IPS DF 6.9 (cell line): ENCODE measurements around the gene STXBP1.

Experiments used
- DNase-seq: peaks from one replicate; pipeline ENCODE4 v3.0.0-alpha.2; 2013; ENCODE audit warnings: low read depth, low spot score
- H3K27ac ChIP-seq: one replicate; pipeline ENCODE4 v1.5.1; 2013; ENCODE audit warnings: low read length, control low read depth
- H3K27me3 ChIP-seq: 2 replicates; pipeline ENCODE4 v1.6.1; 2013; ENCODE audit warnings: mild to moderate bottlenecking, low read length; ENCODE audit not compliant: control insufficient read depth, insufficient read depth
- H3K36me3 ChIP-seq: 2 replicates; pipeline ENCODE4 v1.6.1; 2013; ENCODE audit warnings: low read length; ENCODE audit not compliant: control insufficient read depth, insufficient read depth
- H3K4me1 ChIP-seq: 2 replicates; pipeline ENCODE4 v1.6.1; 2013; ENCODE audit warnings: low read length; ENCODE audit not compliant: control insufficient read depth, insufficient read depth
- H3K4me3 ChIP-seq: 2 replicates; pipeline ENCODE4 v1.5.1; 2013; ENCODE audit warnings: mild to moderate bottlenecking, low read length
- H3K9me3 ChIP-seq: 2 replicates; pipeline ENCODE4 v1.6.1; 2013; ENCODE audit warnings: low read length, inconsistent platforms; ENCODE audit not compliant: control insufficient read depth, insufficient read depth
- WGBS: extraction: QIAGEN DNeasy Blood & Tissue Kit; methylation state at CpG from one replicate; pipeline ENCODE4 v1.1.7; 2013; ENCODE audit warnings: mixed read lengths, missing lambda C conversion rate; ENCODE audit not compliant: insufficient read length, insufficient coverage; 5-methylcytosine and 5-hydroxymethylcytosine counted together

Gene STXBP1

DNA sequence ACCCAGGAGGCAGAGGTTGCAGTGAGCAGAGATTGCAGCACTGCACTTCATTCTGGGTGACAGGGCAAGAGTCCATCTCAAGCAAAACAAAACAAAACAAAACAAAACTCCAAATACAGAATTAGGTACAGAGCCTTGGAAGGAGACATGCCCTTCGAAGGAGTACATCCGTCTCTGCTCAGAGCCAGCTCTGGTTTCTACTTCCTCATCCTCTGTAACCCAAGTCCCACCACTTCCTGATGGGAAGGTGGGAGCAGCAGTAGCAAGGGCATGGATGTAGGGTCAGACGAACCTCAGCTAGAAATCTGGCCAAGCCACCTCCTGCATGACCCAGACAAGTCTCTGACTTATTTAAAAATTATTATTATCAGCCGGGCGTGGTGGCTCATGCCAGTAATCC, 16.5 kb upstream of the STXBP1 start:
- H3K27me3 ChIP-seq = no peaks in the 10 kb centered on the region
- no peaks in the 10 kb centered on the region for H3K36me3 ChIP-seq
- H3K27ac ChIP-seq = no peak overlapping the region
- H3K4me3 ChIP-seq = no peak overlapping the region
- H3K4me1 ChIP-seq = no peaks in the 10 kb centered on the region
- no peak for DNase-seq
- H3K9me3 ChIP-seq = no peaks in the 10 kb centered on the region
- no CpG with 5 or more reads among the region's 5 CpGs for whole genome bisulfite sequencing

DNA sequence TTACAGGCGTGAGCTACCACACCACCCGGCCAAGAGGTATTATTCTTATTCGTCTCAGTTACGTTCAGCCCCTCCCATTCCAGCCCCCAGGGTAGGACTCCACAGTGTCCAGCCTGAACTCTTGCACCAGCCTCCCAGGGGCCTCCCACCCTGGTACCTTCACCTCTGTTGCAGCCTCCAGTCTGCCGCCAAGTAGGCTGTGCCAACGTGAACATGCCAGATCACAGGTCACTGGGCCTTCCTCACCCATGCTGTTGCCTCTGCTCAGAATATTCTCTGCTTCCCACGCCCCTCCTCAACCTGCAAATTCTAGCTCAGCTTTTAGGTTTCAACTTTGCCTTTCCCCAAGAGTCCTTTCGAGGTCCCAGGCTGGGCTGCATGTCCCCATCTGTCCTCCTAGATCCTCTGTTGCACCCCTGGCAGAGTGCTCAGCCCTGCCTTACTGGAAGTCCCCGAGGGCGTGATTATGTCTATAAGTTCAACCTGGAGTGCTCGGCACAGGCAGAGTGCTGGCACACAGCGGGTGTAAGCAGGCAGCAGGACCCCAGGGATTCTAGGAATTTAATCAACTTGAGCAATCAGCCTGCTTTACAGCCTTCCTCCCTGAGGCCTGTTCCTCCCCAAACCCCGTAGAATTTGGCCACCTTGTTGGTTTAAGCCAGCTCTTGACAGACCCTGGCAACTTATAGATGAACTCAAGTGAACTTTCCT, 13.1 kb upstream of the STXBP1 start:
- Histone ChIP-seq H3K36me3 (no peaks in the 10 kb centered on the region), H3K4me3 (no peak overlapping the region; the same call in 1 of the 2 replicates), H3K27ac (no peak overlapping the region), H3K4me1 (no peaks in the 10 kb centered on the region), H3K27me3 (no peaks in the 10 kb centered on the region), H3K9me3 (no peaks in the 10 kb centered on the region)
- no peak for DNase-seq
- WGBS = no CpG with 5 or more reads among the region's 13 CpGs

DNA sequence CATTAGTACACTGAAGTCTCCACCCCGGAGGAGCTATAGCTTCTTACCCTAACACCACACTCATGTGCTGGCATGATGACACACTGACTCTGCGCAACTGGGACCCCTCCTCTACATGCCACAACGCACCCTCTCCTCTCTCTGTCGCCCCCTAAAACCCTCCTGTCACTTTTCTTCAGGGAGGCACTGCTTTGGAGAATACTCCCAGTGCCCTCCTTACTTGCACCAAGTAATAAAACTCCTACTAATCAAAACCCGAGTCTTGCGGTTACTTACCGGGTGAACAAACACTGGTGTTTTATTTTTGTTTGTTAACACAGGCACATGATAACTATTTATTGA, 12.6 kb upstream of the STXBP1 start:
- no CpG with 5 or more reads among the region's 7 CpGs for WGBS
- Histone ChIP-seq H3K9me3 (no peaks in the 10 kb centered on the region), H3K27me3 (no peaks in the 10 kb centered on the region), H3K27ac (no peak overlapping the region), H3K36me3 (no peaks in the 10 kb centered on the region), H3K4me3 (no peak overlapping the region), H3K4me1 (no peaks in the 10 kb centered on the region)
- no peak for DNase-seq

DNA sequence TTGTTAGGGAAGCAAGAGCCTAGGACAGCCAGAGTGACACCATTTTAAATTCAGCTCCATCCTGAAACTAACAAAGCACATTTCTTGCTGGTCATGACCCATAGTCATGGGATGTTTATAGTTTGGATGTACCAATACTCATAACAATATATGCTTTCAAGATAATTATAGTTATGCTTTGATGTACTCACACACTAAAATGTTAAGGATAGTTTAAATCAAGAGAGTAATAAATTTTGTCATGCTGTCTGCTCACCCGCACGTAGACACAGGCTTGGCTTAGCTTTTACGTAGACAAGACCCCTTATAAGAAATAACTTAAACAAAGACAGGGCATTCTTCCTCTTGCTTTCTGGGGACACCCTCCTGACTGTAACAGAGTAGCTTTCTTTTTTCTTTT, 8.9 kb upstream of the STXBP1 start:
- Histone ChIP-seq H3K36me3 (no peaks in the 10 kb centered on the region), H3K27me3 (no peaks in the 10 kb centered on the region), H3K27ac (no peak overlapping the region), H3K4me3 (no peak overlapping the region), H3K4me1 (no peaks in the 10 kb centered on the region), H3K9me3 (no peaks in the 10 kb centered on the region)
- DNase-seq = no peak
- no CpG with 5 or more reads among the region's 3 CpGs for WGBS

- no peak for DNase-seq
- Histone ChIP-seq H3K36me3 (no peaks in the 10 kb centered on the region), H3K4me3 (no peak overlapping the region), H3K9me3 (no peaks in the 10 kb centered on the region), H3K27me3 (no peaks in the 10 kb centered on the region), H3K4me1 (no peaks in the 10 kb centered on the region), H3K27ac (no peak overlapping the region)
- WGBS = no CpG with 5 or more reads among the region's 1 CpG
Observed at GRCh38 chr9:127606043-127606442, 6.0 kb upstream of the STXBP1 start.

DNA sequence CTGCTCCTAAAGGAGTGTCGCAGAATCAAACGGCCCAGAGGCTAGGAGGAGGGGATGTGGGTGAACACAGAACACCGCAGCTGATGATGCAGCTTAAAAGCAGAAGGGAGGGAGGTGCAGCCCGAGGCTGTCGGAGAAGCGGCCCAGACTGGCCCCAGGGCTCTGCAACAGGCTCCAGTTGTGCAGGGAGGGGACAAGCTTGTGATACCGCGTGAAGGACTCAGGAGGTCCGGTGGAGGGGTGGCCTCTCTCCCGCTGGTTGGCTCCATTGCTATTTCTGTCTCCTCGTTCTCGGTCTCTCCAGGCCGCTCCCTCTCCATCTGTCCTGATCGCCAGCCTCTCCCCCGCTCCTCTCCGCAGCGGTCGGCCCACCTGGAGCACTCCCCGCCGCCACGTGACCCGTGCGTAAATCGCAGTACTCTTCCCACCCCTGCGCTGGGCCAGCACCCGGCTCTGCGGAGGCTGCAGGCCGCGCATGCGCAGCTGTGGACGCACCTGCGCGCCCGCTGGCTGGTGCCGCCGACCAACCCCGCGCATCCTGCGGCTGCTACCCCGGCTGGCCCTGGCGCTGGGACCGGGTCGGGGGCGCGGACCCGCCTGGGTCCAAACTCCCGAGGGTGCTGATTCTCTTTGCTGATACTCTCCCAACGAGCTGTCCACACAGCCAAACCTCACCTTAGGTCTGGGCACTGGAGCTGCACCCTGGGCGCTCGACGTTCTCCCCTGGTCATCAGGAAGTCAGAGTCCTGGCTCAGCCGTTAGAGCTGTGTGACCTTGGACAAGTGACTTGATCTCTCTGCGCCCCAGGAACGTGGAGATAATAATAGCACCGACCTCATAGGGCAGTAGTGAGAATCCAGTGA, 3.7 kb upstream of the STXBP1 start:
- Histone ChIP-seq H3K27me3 (no peaks in the 10 kb centered on the region), H3K9me3 (no peaks in the 10 kb centered on the region), H3K27ac (no peak overlapping the region), H3K36me3 (no peaks in the 10 kb centered on the region), H3K4me3 (peak overlapping the region; percentile 3; the same call in 1 of the 2 replicates), H3K4me1 (no peaks in the 10 kb centered on the region)
- WGBS = no CpG with 5 or more reads among the region's 55 CpGs
- no peak for DNase-seq

- DNase-seq = no peak
- no peaks in the 10 kb centered on the region for H3K36me3 ChIP-seq
- H3K9me3 ChIP-seq = no peaks in the 10 kb centered on the region
- no CpG with 5 or more reads among the region's 11 CpGs for WGBS
- no peaks in the 10 kb centered on the region for H3K4me1 ChIP-seq
- H3K27ac ChIP-seq = no peak overlapping the region
- peak overlapping the region; percentile 63 for H3K4me3 ChIP-seq
- no peaks in the 10 kb centered on the region for H3K27me3 ChIP-seq
Observed at GRCh38 chr9:127611603-127611898, 526 bp upstream of the STXBP1 start.

DNA sequence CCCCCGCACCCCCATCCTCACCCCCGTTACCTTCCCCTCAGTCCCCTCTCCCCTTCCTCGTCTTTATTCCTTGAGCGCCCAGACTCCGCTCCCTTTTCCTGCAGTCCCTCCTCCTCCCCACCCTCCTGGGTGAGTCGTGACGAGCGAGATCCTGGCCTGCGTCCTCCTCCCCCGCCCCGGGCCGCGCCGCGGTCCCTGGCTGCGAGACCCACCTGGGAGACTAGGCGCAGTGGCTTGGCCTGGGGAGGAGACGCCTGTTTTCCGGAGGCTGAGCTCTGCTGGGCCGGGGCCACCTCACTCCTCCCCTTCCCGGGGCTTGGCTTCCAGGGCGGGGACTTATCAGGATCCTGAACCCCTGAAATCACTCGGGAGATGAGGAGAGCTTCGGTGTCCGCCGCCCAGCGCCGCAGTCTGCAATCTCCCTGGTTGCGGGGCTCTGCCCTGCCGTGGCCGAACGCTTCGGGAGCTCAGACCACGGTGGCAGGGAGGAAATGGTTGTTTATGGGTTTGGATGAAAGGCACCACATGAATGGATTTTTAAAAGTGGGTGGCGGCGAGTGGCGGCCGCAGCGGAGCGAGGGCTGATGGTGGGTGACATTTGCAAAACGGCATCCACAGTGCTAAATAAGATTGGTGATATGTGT, 984 bp downstream of the STXBP1 start:
- H3K36me3 ChIP-seq = no peaks in the 10 kb centered on the region
- no peaks in the 10 kb centered on the region for H3K27me3 ChIP-seq
- WGBS = no CpG with 5 or more reads among the region's 41 CpGs
- H3K27ac ChIP-seq = no peak overlapping the region
- H3K4me1 ChIP-seq = no peaks in the 10 kb centered on the region
- no peak for DNase-seq
- no peaks in the 10 kb centered on the region for H3K9me3 ChIP-seq
- H3K4me3 ChIP-seq = peak overlapping the region; percentile 75

DNA sequence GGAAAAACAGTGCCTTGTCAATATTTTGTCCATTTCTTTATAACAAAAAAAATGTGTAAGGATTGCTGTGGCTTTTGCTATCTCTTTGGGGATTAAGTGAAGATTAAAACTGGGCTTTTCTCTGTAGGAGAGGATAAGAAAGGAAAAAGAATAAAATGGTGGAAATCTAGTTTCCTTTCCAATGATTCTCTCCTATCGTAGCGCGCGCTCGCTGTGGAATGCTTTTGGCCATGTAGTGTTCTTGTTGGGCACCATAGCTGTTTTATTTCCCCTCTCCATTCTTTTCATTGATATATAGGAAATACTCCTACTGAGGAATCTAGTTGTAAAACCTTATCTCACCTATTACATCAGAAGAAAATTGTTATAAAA, 1.5 kb downstream of the STXBP1 start:
- DNase-seq = no peak
- no peak overlapping the region for H3K27ac ChIP-seq

GRCh38 chr9:127614961-127615360, 2.9 kb downstream of the STXBP1 start:
- Histone ChIP-seq H3K27ac (no peak overlapping the region), H3K4me1 (no peaks in the 10 kb centered on the region), H3K36me3 (no peaks in the 10 kb centered on the region), H3K27me3 (no peaks in the 10 kb centered on the region), H3K9me3 (no peaks in the 10 kb centered on the region), H3K4me3 (no peak overlapping the region)
- DNase-seq = no peak
- WGBS = no CpG with 5 or more reads among the region's 3 CpGs

More for the DNA sequence above, 1.5 kb downstream of the STXBP1 start:
- Histone ChIP-seq H3K27me3 (no peaks in the 10 kb centered on the region), H3K4me1 (no peaks in the 10 kb centered on the region), H3K9me3 (no peaks in the 10 kb centered on the region), H3K36me3 (no peaks in the 10 kb centered on the region), H3K4me3 (peak overlapping the region; percentile 75; the same call in 1 of the 2 replicates)
- no CpG with 5 or more reads among the region's 5 CpGs for WGBS
